Omental fat pad (tissue), 4 donors: ENCODE measurements around the gene LY6G5B. TPM values are rescaled to one million over a fixed set of nuclear protein-coding genes. Genes with fewer than 3 reads are reported as not detected.

Source experiments
- ATAC-seq: fragments of 150-250 bp; one replicate; pipeline ENCODE4 v1.9.1; 2016; ENCODE audit warnings: mild to moderate bottlenecking, moderate library complexity; ENCODE audit not compliant: low FRiP score
- DNase-seq: peaks from one replicate; pipeline ENCODE4 v3.0.0-alpha.2; 2019; ENCODE audit warnings: low spot score
- small RNA-seq: library from RNA; depleted of rRNA; stranded (forward); fragments of <200 nt; gene quantifications from one replicate; pipeline ENCODE3, GENCODE V24; 2016
- total RNA-seq, 4 donors: library from RNA; depleted of rRNA; stranded (reverse); fragments of >200 nt; gene quantifications; one replicate each; pipeline ENCODE4 v1.1.0, GENCODE V29; 2016
- TF ChIP-seq, protein P1 (sequence below), 3 donors: fragments of 450-650 bp; IDR thresholded peaks; one replicate each; pipeline ENCODE4 v1.5.1; 2016 to 2017; ENCODE audit warnings: antibody characterized with exemption in 3 of 3, mild to moderate bottlenecking in 3 of 3, moderate library complexity in 2 of 3

LY6G5B gene
- total RNA-seq, 4 donors from 2014 or later: 7.4 to 16.9 (median 11.3) TPM

- ATAC-seq: no peak
- TF ChIP-seq, protein P1, sequence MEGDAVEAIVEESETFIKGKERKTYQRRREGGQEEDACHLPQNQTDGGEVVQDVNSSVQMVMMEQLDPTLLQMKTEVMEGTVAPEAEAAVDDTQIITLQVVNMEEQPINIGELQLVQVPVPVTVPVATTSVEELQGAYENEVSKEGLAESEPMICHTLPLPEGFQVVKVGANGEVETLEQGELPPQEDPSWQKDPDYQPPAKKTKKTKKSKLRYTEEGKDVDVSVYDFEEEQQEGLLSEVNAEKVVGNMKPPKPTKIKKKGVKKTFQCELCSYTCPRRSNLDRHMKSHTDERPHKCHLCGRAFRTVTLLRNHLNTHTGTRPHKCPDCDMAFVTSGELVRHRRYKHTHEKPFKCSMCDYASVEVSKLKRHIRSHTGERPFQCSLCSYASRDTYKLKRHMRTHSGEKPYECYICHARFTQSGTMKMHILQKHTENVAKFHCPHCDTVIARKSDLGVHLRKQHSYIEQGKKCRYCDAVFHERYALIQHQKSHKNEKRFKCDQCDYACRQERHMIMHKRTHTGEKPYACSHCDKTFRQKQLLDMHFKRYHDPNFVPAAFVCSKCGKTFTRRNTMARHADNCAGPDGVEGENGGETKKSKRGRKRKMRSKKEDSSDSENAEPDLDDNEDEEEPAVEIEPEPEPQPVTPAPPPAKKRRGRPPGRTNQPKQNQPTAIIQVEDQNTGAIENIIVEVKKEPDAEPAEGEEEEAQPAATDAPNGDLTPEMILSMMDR (IDR thresholded peaks at IDR 0.05): no peak
Observed at GRCh38 chr6:31722173-31722572, 52.4 kb downstream of the LY6G5B start.

More at GRCh38 chr6:31722173-31722572, 52.4 kb downstream of the LY6G5B start:
- DNase-seq: no peak

Small RNAs within 50 kb of the gene (small RNA-seq; reads per million reads assigned to genes)
- not detected for gene LY6G6D
- not detected for gene MIR4646
- not detected for gene MIR6832
- gene RF00019: not detected
- 7.0 reads per million, percentile 83 among the genes with 10 or more reads in this experiment for gene SNORA38

Other genes starting within 250 kb of the LY6G5B start
- gene MICB, start 171.8 kb upstream of the LY6G5B start, total RNA-seq: 1 to 10 TPM; 3.3 to 5.8 (median 5.8) TPM
- not detected for gene MCCD1, start 141.0 kb upstream of the LY6G5B start, total RNA-seq
- gene DDX39B, start 128.0 kb upstream of the LY6G5B start, total RNA-seq: 100 to 1,000 TPM; 244 to 322 (median 271) TPM
- gene ATP6V1G2, start 123.4 kb upstream of the LY6G5B start, total RNA-seq: 1 to 10 TPM in 2 of 4 donors, under 1 TPM in 1, not detected in 1; 0.74 to 2.6 (median 2.4) TPM
- 10 to 100 TPM; 11.0 to 21.6 (median 16.3) TPM for gene NFKBIL1, start 122.4 kb upstream of the LY6G5B start, total RNA-seq
- gene LTA, start 97.7 kb upstream of the LY6G5B start, total RNA-seq: not detected
- gene TNF, start 94.4 kb upstream of the LY6G5B start, total RNA-seq: 1 to 10 TPM in 1 of 4 donors, under 1 TPM in 2, not detected in 1; 0.65 to 1.5 (median 0.96) TPM
- 1 to 10 TPM in 3 of 4 donors, under 1 TPM in 1; 0.72 to 5.5 (median 1.9) TPM for gene LTB, start 87.6 kb upstream of the LY6G5B start, total RNA-seq
- 10 to 100 TPM; 16.3 to 34.2 (median 19.2) TPM for gene LST1, start 83.7 kb upstream of the LY6G5B start, total RNA-seq
- not detected for gene NCR3, start 77.0 kb upstream of the LY6G5B start, total RNA-seq
- 10 to 100 TPM; 57.3 to 95.1 (median 81.8) TPM for gene AIF1, start 54.7 kb upstream of the LY6G5B start, total RNA-seq
- 100 to 1,000 TPM in 1 of 4 donors, 10 to 100 TPM in 3; 44.8 to 111 (median 65.4) TPM for gene PRRC2A, start 49.3 kb upstream of the LY6G5B start, total RNA-seq
- gene BAG6, start 17.3 kb upstream of the LY6G5B start, total RNA-seq: 100 to 1,000 TPM; 137 to 231 (median 157) TPM
- gene APOM, start 14.1 kb upstream of the LY6G5B start, total RNA-seq: 1 to 10 TPM; 2.4 to 5.0 (median 3.6) TPM
- gene C6orf47, start 9.2 kb upstream of the LY6G5B start, total RNA-seq: 10 to 100 TPM; 16.8 to 24.7 (median 21.2) TPM
- gene GPANK1, start 5.0 kb upstream of the LY6G5B start, total RNA-seq: 10 to 100 TPM in 3 of 4 donors, 1 to 10 TPM in 1; 7.1 to 23.6 (median 15.6) TPM
- 100 to 1,000 TPM; 130 to 202 (median 184) TPM for gene CSNK2B, start 3.9 kb upstream of the LY6G5B start, total RNA-seq
- 1 to 10 TPM in 2 of 4 donors, under 1 TPM in 1, not detected in 1; 0.84 to 4.5 (median 1.3) TPM for gene LY6G5C, start 11.1 kb downstream of the LY6G5B start, total RNA-seq
- 10 to 100 TPM; 41.8 to 62.8 (median 57.4) TPM for gene ABHD16A, start 33.3 kb downstream of the LY6G5B start, total RNA-seq
- not detected for gene LY6G6F, start 36.9 kb downstream of the LY6G5B start, total RNA-seq
- gene LY6G6D, start 45.4 kb downstream of the LY6G5B start, total RNA-seq: not detected
- under 1 TPM in 1 of 4 donors, not detected in 3; 0.74 TPM for gene LY6G6C, start 51.8 kb downstream of the LY6G5B start, total RNA-seq
- under 1 TPM in 1 of 4 donors, not detected in 3; 0.84 TPM for gene MPIG6B, start 53.4 kb downstream of the LY6G5B start, total RNA-seq
- 100 to 1,000 TPM; 103 to 148 (median 115) TPM for gene DDAH2, start 59.3 kb downstream of the LY6G5B start, total RNA-seq
- gene CLIC1, start 66.6 kb downstream of the LY6G5B start, total RNA-seq: 100 to 1,000 TPM; 244 to 443 (median 336) TPM
- gene MSH5, start 70.0 kb downstream of the LY6G5B start, total RNA-seq: 10 to 100 TPM in 1 of 4 donors, 1 to 10 TPM in 3; 5.4 to 17.0 (median 7.3) TPM
- not detected for gene SAPCD1, start 92.7 kb downstream of the LY6G5B start, total RNA-seq
- 1 to 10 TPM in 1 of 4 donors, under 1 TPM in 2, not detected in 1; 0.36 to 1.6 (median 0.56) TPM for gene VWA7, start 107.4 kb downstream of the LY6G5B start, total RNA-seq
- 10 to 100 TPM; 31.6 to 47.0 (median 34.6) TPM for gene VARS1, start 125.8 kb downstream of the LY6G5B start, total RNA-seq
- gene LSM2, start 137.0 kb downstream of the LY6G5B start, total RNA-seq: 10 to 100 TPM; 19.8 to 35.1 (median 30.4) TPM
- 1 to 10 TPM in 3 of 4 donors, under 1 TPM in 1; 0.48 to 3.0 (median 1.9) TPM for gene HSPA1L, start 145.3 kb downstream of the LY6G5B start, total RNA-seq
- 1,000 to 10,000 TPM in 1 of 4 donors, 100 to 1,000 TPM in 3; 155 to 1,684 (median 309) TPM for gene HSPA1A, start 145.6 kb downstream of the LY6G5B start, total RNA-seq
- 1,000 to 10,000 TPM in 1 of 4 donors, 100 to 1,000 TPM in 3; 174 to 1,642 (median 258) TPM for gene HSPA1B, start 157.8 kb downstream of the LY6G5B start, total RNA-seq
- gene NEU1, start 192.8 kb downstream of the LY6G5B start, total RNA-seq: 10 to 100 TPM; 44.1 to 63.8 (median 55.2) TPM
- under 1 TPM in 3 of 4 donors, not detected in 1; 0.19 to 0.84 (median 0.38) TPM for gene SLC44A4, start 209.0 kb downstream of the LY6G5B start, total RNA-seq
- gene EHMT2, start 227.7 kb downstream of the LY6G5B start, total RNA-seq: 10 to 100 TPM; 17.4 to 25.9 (median 20.0) TPM
- 1 to 10 TPM in 3 of 4 donors, under 1 TPM in 1; 0.48 to 1.9 (median 1.4) TPM for gene ZBTB12, start 232.1 kb downstream of the LY6G5B start, total RNA-seq